Immature natural killer cell (primary cell): ENCODE results near the gene CDK12. TPM values are rescaled to one million over a fixed set of nuclear protein-coding genes. Genes with fewer than 3 reads are reported as not detected.
"Not testable (repeated sequence)": the region's sequence is repeated elsewhere in the genome, so short reads cannot be mapped to it uniquely, and the experiment has no call there.

ENCODE experiments used
- DNase-seq, 3 donors: peaks; one replicate each; pipeline ENCODE4 v3.0.0; 2022; ENCODE audit warnings: mixed read lengths in 1 of 3
- H3K27ac Mint-ChIP-seq, 6 donors: one replicate each; pipeline ENCODE4 v1.8.0; 2020; ENCODE audit warnings: mixed read lengths in 6 of 6, mild to moderate bottlenecking in 5 of 6, inconsistent platforms in 4 of 6, moderate library complexity in 3 of 6
- H3K27me3 Mint-ChIP-seq, 3 donors: one replicate each; pipeline ENCODE4 v1.8.0; 2020 to 2021; ENCODE audit warnings: low read depth in 3 of 3, mild to moderate bottlenecking in 3 of 3, mixed read lengths in 3 of 3, moderate library complexity in 3 of 3, inconsistent platforms in 1 of 3
- H3K36me3 Mint-ChIP-seq, 3 donors: one replicate each; pipeline ENCODE4 v1.8.0; 2020; ENCODE audit warnings: mixed read lengths in 3 of 3, inconsistent platforms in 2 of 3, mild to moderate bottlenecking in 2 of 3
- H3K4me1 Mint-ChIP-seq, 2 donors: one replicate each; pipeline ENCODE4 v1.8.0; 2020; ENCODE audit warnings: inconsistent platforms in 2 of 2, mild to moderate bottlenecking in 2 of 2, mixed read lengths in 2 of 2, moderate library complexity in 1 of 2
- H3K4me3 Mint-ChIP-seq, 5 donors: one replicate each; pipeline ENCODE4 v1.8.0; 2020; ENCODE audit warnings: mild to moderate bottlenecking in 5 of 5, mixed read lengths in 5 of 5, inconsistent platforms in 3 of 5, moderate library complexity in 3 of 5
- H3K9me3 Mint-ChIP-seq, 6 donors: one replicate each; pipeline ENCODE4 v1.8.0; 2020; ENCODE audit warnings: mild to moderate bottlenecking in 6 of 6, mixed read lengths in 6 of 6, inconsistent platforms in 4 of 6, moderate library complexity in 3 of 6
- polyA plus RNA-seq, 3 donors: library from polyadenylated mRNA; unstranded; fragments of 300-500 nt; fragmentation: Illumina TruSeq; gene quantifications; one replicate each; pipeline ENCODE4 v1.2.3, GENCODE V29; 2021

CDK12 gene
- polyA plus RNA-seq, 3 donors from 2014 or later, result 0.12 to 5.9 (median 1.7) TPM

DNA sequence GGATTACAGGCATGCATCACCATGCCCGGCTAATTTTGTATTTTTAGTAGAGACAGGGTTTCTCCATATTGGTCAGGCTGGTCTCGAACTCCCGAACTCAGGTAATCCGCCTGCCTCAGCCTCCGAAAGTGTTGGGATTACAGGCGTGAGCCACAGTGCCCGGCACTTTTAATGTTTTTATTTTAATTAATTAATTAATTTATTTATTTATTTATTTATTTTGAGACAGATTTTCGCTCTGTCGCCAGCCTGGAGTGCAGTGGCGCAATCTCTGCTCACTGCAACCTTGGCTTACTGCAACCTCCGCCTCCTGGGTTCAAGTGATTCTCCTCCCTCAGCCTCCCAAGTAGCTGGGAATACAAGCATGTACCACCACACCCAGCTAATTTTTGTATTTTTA, 7.3 kb downstream of the CDK12 start:
- H3K27me3 Mint-ChIP-seq, DNase-seq, H3K9me3 Mint-ChIP-seq, H3K4me3 Mint-ChIP-seq, H3K27ac Mint-ChIP-seq: not testable (repeated sequence)
- H3K36me3 Mint-ChIP-seq, result peaks cover 7 to 11% (median 10%) of the 10 kb centered on the region in 3 donors
- H3K4me1 Mint-ChIP-seq, result peaks cover 35 to 47% of the 10 kb centered on the region in 2 donors

DNA sequence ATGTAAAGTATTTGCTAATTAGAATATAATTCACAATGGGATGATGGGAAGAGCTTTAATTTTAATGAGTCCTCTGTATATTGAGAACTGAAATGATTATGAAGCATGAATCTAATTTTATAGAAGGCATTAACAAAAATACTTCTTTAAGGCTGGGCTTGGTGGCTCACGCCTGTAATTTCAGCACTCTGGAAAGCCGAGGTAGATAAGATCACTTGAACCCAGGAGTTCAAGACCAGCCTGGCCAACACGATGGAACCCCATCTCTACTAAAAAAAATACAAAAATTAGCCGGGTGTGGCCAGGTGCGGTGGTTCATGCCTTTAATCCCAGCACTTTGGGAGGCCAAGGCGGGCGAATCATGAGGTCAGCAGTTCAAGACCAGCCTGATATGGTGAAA, 12.0 kb downstream of the CDK12 start:
- DNase-seq, result no peak
- Mint-ChIP-seq H3K36me3 (peaks cover 7 to 14% (median 11%) of the 10 kb centered on the region in 3 donors), H3K4me3 (no peak overlapping the region), H3K9me3 (no peaks in the 10 kb centered on the region), H3K27ac (no peak overlapping the region), H3K27me3 (peaks cover 0 to 4% (median 0%) of the 10 kb centered on the region in 3 donors), H3K4me1 (peaks cover 3 to 7% of the 10 kb centered on the region in 2 donors)

DNA sequence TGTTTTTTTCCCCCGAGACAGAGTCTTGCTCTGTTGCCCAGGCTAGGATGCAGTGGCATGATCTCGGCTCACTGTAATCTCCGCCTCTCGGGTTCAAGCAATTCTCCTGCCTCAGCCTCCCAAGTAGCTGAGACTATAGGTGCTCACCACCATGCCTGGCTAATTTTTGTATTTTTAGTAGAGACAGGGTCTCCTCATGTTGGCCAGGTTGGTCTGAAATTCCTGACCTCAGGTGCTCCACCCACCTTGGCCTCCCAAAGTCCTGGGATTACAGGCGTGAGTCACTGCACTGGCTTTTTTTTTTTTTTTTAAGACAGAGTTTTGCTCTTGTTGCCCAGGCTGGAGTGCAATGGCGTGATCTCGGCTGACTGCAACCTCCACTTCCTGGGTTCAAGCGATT, 18.3 kb downstream of the CDK12 start:
- H3K9me3 Mint-ChIP-seq, H3K36me3 Mint-ChIP-seq, DNase-seq, H3K27me3 Mint-ChIP-seq, H3K4me3 Mint-ChIP-seq, H3K27ac Mint-ChIP-seq, H3K4me1 Mint-ChIP-seq: not testable (repeated sequence)

DNA sequence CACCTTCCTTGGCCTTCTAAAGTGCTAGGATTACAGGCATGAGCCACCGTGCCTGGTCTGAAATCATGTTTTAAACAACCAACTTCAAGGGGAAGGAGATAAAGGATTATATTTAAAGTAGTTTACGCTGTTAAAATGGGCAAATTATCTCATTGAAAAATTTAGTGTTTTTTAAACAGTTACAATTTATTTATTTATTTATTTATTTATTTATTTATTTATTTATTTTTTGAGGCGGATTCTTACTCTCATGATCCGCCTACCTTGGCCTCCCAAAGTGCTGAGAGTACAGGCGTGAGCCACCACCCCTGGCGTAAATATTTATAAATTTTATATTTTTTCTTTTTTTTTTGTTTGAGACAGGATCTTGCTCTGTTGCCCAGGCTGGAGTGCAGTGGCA, 22.2 kb downstream of the CDK12 start:
- no peak overlapping the region for H3K4me3 Mint-ChIP-seq
- DNase-seq, result no peak
- no peaks in the 10 kb centered on the region for H3K9me3 Mint-ChIP-seq
- H3K27ac Mint-ChIP-seq, result no peak overlapping the region
- no peaks in the 10 kb centered on the region for H3K36me3 Mint-ChIP-seq
- H3K27me3 Mint-ChIP-seq, result peaks cover 0 to 1% (median 1%) of the 10 kb centered on the region in 3 donors
- H3K4me1 Mint-ChIP-seq, result peaks cover 8 to 18% of the 10 kb centered on the region in 2 donors

DNA sequence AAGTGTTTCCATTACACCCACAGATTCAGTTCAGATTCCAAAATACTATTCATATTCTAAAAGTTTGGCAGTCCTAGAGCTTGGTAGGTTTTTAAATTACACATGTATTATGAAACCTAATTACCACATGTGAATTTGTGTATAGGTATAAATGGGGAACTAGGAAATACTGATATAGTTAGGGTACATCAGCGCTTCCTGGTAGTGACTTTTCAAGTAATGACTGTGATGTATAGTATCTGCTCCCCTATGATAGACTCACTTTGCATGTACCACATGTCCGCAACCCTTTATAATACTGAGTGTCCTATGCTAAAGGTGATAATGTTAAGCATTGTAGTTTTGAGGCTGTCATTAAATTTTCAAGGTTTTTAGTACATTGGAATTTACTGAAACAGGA, 22.9 kb downstream of the CDK12 start:
- Mint-ChIP-seq H3K27ac (no peak overlapping the region), H3K4me3 (no peak overlapping the region), H3K36me3 (no peaks in the 10 kb centered on the region), H3K27me3 (peaks cover 0 to 1% (median 1%) of the 10 kb centered on the region in 3 donors), H3K4me1 (peaks cover 10 to 18% of the 10 kb centered on the region in 2 donors), H3K9me3 (no peaks in the 10 kb centered on the region)
- no peak for DNase-seq

DNA sequence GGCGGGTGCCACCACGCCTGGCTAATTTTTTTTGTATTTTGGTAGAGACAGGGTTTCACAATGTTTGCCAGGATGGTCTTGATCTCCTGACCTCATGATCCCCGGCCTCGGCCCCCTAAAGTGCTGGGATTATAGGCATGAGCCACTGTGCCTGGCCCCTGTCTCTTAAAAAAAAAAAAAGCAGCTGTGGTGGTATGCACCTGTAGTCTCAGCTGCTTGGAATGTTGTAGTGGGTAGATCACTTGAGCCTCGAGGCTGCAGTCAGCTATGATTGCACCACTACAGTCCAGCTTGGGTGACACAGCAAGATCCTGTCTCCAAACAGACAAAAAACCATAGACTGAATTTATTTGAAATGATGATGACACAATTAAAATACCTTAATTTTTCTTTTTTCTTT, 24.3 kb downstream of the CDK12 start:
- H3K4me1 Mint-ChIP-seq, result peaks cover 10 to 18% of the 10 kb centered on the region in 2 donors
- no peaks in the 10 kb centered on the region for H3K9me3 Mint-ChIP-seq
- no peak for DNase-seq
- H3K27me3 Mint-ChIP-seq, result peaks cover 0 to 1% (median under 1%) of the 10 kb centered on the region in 3 donors
- no peak overlapping the region for H3K4me3 Mint-ChIP-seq
- H3K36me3 Mint-ChIP-seq, result peaks cover 2 to 3% (median 2%) of the 10 kb centered on the region in 3 donors
- no peak overlapping the region for H3K27ac Mint-ChIP-seq

DNA sequence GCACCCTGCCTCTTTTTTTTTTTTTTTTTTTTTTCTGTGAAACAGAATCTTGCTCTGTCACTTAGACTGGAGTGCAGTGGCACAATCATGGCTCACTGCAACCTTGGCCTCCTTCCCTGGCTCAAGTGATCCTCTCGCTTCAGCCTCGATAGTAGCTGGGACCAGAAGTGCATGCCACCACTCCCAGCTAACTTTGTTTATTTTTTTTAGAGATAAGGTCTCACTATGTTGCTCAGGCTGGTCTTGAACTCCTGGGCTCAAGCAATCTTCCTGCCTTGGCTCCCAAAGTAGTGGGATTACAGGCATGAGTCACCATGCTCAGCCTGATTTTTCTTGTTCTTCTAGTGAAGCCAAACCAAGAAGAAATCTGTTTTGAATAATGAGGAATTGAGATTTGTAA, 25.0 kb downstream of the CDK12 start:
- H3K27ac Mint-ChIP-seq, result no peak overlapping the region
- peaks cover 4 to 5% (median 4%) of the 10 kb centered on the region in 3 donors for H3K36me3 Mint-ChIP-seq
- no peaks in the 10 kb centered on the region for H3K9me3 Mint-ChIP-seq
- no peak overlapping the region for H3K4me3 Mint-ChIP-seq
- peaks cover 10 to 18% of the 10 kb centered on the region in 2 donors for H3K4me1 Mint-ChIP-seq
- H3K27me3 Mint-ChIP-seq, result no peaks in the 10 kb centered on the region
- DNase-seq, result no peak

DNA sequence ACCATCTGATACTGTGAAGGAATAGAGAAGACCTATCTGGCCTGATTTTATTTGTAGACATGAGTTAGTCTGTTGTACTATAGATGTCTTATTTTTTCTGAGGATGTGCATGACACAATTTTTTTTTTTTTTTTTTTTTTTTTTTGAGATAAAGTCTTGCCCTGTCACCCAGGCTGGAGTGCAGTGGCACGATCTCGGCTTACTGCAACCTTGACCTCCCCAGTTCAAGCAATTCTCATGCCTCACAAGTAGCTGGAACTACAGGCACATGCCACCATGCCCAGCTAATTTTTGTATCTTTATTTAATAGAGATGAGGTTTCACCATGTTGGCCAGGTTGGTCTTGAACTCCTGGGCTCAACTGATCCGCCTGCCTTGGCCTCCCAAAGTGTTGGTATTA, 26.2 kb downstream of the CDK12 start:
- peak overlapping the region in 1 of 6 donors; percentile 13 for H3K27ac Mint-ChIP-seq
- H3K4me1 Mint-ChIP-seq, result peaks cover 8 to 18% of the 10 kb centered on the region in 2 donors
- not testable (repeated sequence) for DNase-seq, H3K4me3 Mint-ChIP-seq, H3K36me3 Mint-ChIP-seq, H3K9me3 Mint-ChIP-seq, H3K27me3 Mint-ChIP-seq

DNA sequence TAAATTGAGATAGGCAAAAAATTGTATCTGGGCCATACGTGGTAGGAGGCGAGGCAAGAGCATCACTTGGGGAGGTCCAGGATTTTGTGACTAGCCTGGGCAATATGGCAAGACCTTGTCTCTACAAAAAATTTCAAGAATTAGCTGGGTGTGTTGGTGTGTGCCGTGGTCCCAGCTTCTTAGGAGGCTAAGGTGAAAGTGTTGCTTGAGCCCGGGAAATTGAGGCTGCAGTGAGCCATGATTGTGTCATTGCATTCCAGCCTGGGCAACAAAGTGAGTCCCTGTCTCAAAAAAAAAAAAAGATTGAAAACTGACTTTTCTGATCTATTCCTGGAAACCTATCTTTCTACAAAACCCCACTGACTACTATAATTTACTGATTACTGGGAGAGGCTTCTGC, 26.7 kb downstream of the CDK12 start:
- Mint-ChIP-seq H3K27me3 (no peaks in the 10 kb centered on the region), H3K9me3 (no peaks in the 10 kb centered on the region), H3K27ac (peak overlapping the region in 1 of 6 donors; percentile 20), H3K36me3 (peaks cover 4 to 13% (median 4%) of the 10 kb centered on the region in 3 donors), H3K4me3 (no peak overlapping the region), H3K4me1 (peaks cover 8 to 18% of the 10 kb centered on the region in 2 donors)
- no peak for DNase-seq

DNA sequence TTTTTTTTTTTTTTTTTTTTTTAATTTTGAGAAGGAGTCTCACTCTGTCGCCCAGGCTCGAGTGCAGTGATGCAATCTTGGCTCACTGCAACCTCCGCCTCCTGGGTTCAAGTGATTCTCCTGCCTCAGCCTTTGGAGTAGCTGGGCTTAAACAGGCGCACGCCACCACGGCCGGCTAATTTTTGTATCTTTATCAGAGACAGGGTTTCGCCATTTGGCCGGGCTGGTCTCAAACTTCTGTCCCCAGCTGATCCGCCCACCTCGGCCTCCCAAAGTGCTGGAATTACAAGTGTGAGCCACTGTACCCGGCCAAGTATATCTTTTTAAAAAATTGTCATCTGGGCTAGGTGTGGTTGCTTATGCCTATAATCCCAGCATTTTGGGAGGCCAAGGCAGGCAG, 35.6 kb downstream of the CDK12 start:
- H3K27me3 Mint-ChIP-seq, H3K9me3 Mint-ChIP-seq, H3K27ac Mint-ChIP-seq, H3K4me3 Mint-ChIP-seq, DNase-seq, H3K4me1 Mint-ChIP-seq: not testable (repeated sequence)
- H3K36me3 Mint-ChIP-seq, result peaks cover 10 to 24% (median 11%) of the 10 kb centered on the region in 3 donors

DNA sequence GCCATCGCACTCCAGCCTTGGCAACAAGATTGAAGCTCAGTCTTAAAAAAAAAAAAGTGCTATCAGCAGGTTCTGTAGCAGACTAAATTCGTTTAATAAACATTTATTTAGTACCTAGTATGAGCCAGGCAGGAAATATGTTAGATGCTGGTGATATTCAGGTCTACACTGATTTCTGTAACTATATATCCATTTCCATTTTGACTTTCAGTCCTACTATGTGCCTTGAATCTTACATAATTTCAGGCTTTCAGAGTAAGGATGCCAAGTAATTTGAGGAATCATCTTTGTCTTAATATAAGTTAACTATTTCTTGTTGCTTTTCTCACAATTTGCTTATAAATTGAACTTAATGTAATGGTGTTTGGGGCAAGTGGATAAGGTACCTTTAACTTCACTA, 46.2 kb downstream of the CDK12 start:
- DNase-seq, result no peak
- H3K4me3 Mint-ChIP-seq, result no peak overlapping the region
- peaks cover 3 to 15% of the 10 kb centered on the region in 2 donors for H3K4me1 Mint-ChIP-seq
- peaks cover 26 to 46% (median 35%) of the 10 kb centered on the region in 3 donors for H3K36me3 Mint-ChIP-seq
- no peaks in the 10 kb centered on the region for H3K9me3 Mint-ChIP-seq
- peak overlapping the region in 1 of 6 donors; percentile 23 for H3K27ac Mint-ChIP-seq
- H3K27me3 Mint-ChIP-seq, result no peaks in the 10 kb centered on the region

DNA sequence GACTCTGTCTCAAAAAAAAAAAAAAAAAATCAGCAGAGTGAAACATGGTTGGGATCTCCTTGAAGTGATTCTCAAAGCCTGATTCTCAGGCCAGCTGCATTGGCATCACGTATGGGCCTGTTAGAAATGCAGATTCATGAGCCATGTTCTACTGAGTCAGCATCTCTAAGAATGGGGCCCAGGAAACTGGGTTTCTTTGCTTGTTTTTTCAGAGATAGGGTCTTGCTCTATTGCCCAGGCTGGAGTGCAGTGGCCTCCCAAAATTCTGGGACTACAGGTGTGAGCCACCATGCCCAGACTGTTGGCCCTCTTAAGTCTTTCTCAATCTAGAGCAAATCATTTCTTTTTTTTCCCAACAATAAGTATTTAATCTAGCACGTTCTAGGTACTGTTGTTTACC, 47.7 kb downstream of the CDK12 start:
- no peaks in the 10 kb centered on the region for H3K27me3 Mint-ChIP-seq
- peaks cover 3 to 15% of the 10 kb centered on the region in 2 donors for H3K4me1 Mint-ChIP-seq
- H3K4me3 Mint-ChIP-seq, result no peak overlapping the region
- peaks cover 24 to 43% (median 28%) of the 10 kb centered on the region in 3 donors for H3K36me3 Mint-ChIP-seq
- H3K27ac Mint-ChIP-seq, result no peak overlapping the region
- no peaks in the 10 kb centered on the region for H3K9me3 Mint-ChIP-seq
- DNase-seq, result no peak

DNA sequence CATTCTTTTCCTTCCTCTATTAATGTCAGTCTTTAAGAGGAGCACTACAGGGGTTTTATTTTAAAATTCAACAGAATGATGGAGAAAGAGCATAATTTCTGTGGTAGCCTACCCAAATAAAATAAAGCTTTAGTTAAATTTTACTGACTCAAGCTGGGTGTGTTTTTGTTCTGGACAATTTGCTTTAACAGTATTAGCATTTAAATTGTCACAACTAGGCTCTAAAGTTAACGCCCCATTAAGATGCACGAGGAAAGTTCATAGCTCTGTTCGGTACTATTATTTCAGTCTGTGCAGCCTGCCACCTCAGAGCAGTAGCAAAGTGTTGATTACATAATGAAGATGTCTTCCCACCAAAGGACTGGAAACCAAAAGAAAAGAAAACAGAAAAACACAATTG, 52.0 kb downstream of the CDK12 start:
- peaks cover 1 to 16% of the 10 kb centered on the region in 2 donors for H3K4me1 Mint-ChIP-seq
- no peak overlapping the region for H3K4me3 Mint-ChIP-seq
- no peaks in the 10 kb centered on the region for H3K27me3 Mint-ChIP-seq
- DNase-seq, result no peak
- H3K27ac Mint-ChIP-seq, result peak overlapping the region in 3 of 6 donors; percentile 28 to 53 (median 42)
- H3K9me3 Mint-ChIP-seq, result no peaks in the 10 kb centered on the region
- H3K36me3 Mint-ChIP-seq, result peaks cover 23 to 65% (median 26%) of the 10 kb centered on the region in 3 donors

DNA sequence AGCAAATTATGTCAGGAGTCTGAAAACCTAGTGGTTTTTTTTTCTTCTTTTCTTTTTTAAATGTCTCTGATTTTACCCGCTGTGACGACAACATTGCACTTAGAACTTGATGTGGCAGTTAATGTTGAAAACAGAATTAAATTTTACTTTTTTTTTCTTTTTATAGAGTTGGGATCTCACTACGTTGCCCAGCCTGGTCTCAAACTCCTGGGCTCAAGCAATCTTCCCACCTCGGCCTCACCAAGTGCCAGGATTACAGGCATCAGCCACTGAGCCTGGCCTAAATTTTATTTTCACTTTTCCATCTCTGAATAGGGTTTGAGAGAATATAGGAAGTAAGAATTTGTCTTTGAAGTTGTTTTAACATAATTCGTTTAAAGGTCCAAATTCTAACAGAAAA, 52.6 kb downstream of the CDK12 start:
- DNase-seq, result no peak
- H3K9me3 Mint-ChIP-seq, result no peaks in the 10 kb centered on the region
- H3K4me1 Mint-ChIP-seq, result peaks cover 1 to 16% of the 10 kb centered on the region in 2 donors
- H3K4me3 Mint-ChIP-seq, result no peak overlapping the region
- peak overlapping the region in 1 of 6 donors; percentile 53 for H3K27ac Mint-ChIP-seq
- peaks cover 23 to 65% (median 26%) of the 10 kb centered on the region in 3 donors for H3K36me3 Mint-ChIP-seq
- H3K27me3 Mint-ChIP-seq, result no peaks in the 10 kb centered on the region

DNA sequence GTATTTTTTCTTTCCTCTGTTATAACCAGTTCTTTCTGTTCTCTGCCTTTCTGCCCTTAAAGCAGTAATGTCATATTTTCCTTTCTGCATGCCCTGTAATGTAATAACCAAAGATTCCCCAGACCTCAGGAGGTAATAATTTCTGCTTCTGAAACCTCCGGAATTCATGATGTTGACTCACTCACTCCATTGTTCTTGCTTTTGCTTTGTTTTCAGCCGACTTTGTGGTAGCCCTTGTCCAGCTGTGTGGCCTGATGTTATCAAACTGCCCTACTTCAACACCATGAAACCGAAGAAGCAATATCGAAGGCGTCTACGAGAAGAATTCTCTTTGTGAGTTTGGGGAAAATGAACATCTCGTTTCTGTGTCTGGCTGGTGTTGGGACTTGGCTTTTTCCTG, 55.9 kb downstream of the CDK12 start:
- Mint-ChIP-seq H3K4me1 (peaks cover 0 to 7% of the 10 kb centered on the region in 2 donors), H3K27ac (peak overlapping the region in 1 of 6 donors; percentile 65)

More for the DNA sequence above, 55.9 kb downstream of the CDK12 start:
- H3K4me3 Mint-ChIP-seq, result no peak overlapping the region
- DNase-seq, result no peak
- peaks cover 11 to 45% (median 15%) of the 10 kb centered on the region in 3 donors for H3K36me3 Mint-ChIP-seq
- no peaks in the 10 kb centered on the region for H3K9me3 Mint-ChIP-seq
- no peaks in the 10 kb centered on the region for H3K27me3 Mint-ChIP-seq
